Psoas muscle (tissue), 8 donors: Measurements from ENCODE around the gene CLCN2. TPM values are rescaled to one million over a fixed set of nuclear protein-coding genes. Genes with fewer than 3 reads are reported as not detected.
A peak's percentile ranks its signal among the peaks of the same experiment; 100 is the strongest.

Source experiments
- ATAC-seq, 4 donors: fragments of 200-7000 bp; cut with Tn5 transposase; one replicate each; pipeline ENCODE4 v1.9.1; 2020; ENCODE audit warnings: moderate library complexity in 3 of 4, mild to moderate bottlenecking in 2 of 4
- DNase-seq, 2 donors: peaks; one replicate each; pipeline ENCODE4 v3.0.0-alpha.2; 2020
- H3K27ac ChIP-seq: fragments of 200-600 bp; one replicate; pipeline ENCODE4 v1.8.0; 2022
- H3K27me3 ChIP-seq, 3 donors: fragments of 200-600 bp in 1 of 3; one replicate each; pipeline versions ENCODE4 v1.6.1 to v1.8.0; 2013 to 2022; ENCODE audit warnings: low read length in 2 of 3, mild to moderate bottlenecking in 2 of 3, moderate library complexity in 1 of 3; ENCODE audit not compliant: insufficient read depth in 3 of 3
- H3K36me3 ChIP-seq, 2 donors: fragments of 200-600 bp in 1 of 2; one replicate each; pipeline versions ENCODE4 v1.6.1 to v1.8.0; 2013 to 2022; ENCODE audit warnings: low read depth in 1 of 2, mild to moderate bottlenecking in 1 of 2, moderate library complexity in 1 of 2; ENCODE audit not compliant: insufficient read depth in 1 of 2
- H3K4me1 ChIP-seq: fragments of 200-600 bp; one replicate; pipeline ENCODE4 v1.8.0; 2022
- H3K4me3 ChIP-seq: fragments of 200-600 bp; one replicate; pipeline ENCODE4 v1.8.0; 2022; ENCODE audit warnings: mild to moderate bottlenecking
- H3K9me3 ChIP-seq: fragments of 200-600 bp; one replicate; pipeline ENCODE4 v1.8.0; 2022
- WGBS, 3 donors: extraction: QIAGEN DNeasy Blood & Tissue Kit; methylation state at CpG; one replicate each; pipeline versions ENCODE4 v1.1.6 to v1.1.7; 2013; 5-methylcytosine and 5-hydroxymethylcytosine counted together
- intact Hi-C, 2 donors: fragments of 100-400 bp; cut with DNase I; formaldehyde crosslinking; loops; one replicate each; pipeline versions ENCODE4 v1.11.0 to v1.14.2; 2022
- polyA plus RNA-seq, 3 donors: library from polyadenylated mRNA; stranded (reverse); fragments of 200-250 nt; gene quantifications; one replicate each; pipeline ENCODE4 v1.2.3, GENCODE V29; 2013
- total RNA-seq, 4 donors: library from RNA; stranded (reverse); fragmentation: NEBNext Ultra II Directional in 2 of 4; extraction: Animal tissue kit (Norgen Biotek cat#: 25700) in 2 of 4; gene quantifications; one replicate each; pipeline versions ENCODE4 v1.2.1 to v1.2.4, GENCODE V29; 2021 to 2023
- TF ChIP-seq, protein P1 (sequence below): fragments of 200-600 bp; IDR thresholded peaks from one replicate; pipeline ENCODE4 v1.8.0; 2022; ENCODE audit warnings: antibody characterized with exemption
- donor health status: healthy with polysubstance abuse.
- donor health status: DM: no; HTN: no; CAD: no; lungs with moderate emphysema.
- donor health status: Bipolar disorder and iron deficiency.
- donor health status: healthy.
- donor health status: DM: yes; HTN: yes; CAD: no.
- donor health status: DM: no; HTN: no; CAD: no.
- donor health status: DM: no; HTN: no; CAD: no.
- donor health status: DM: yes; HTN: yes; CAD: no.

CLCN2 gene
- total and polyA plus RNA-seq, 7 donors = 0.64 to 2.8 (median 1.6) TPM

DNA sequence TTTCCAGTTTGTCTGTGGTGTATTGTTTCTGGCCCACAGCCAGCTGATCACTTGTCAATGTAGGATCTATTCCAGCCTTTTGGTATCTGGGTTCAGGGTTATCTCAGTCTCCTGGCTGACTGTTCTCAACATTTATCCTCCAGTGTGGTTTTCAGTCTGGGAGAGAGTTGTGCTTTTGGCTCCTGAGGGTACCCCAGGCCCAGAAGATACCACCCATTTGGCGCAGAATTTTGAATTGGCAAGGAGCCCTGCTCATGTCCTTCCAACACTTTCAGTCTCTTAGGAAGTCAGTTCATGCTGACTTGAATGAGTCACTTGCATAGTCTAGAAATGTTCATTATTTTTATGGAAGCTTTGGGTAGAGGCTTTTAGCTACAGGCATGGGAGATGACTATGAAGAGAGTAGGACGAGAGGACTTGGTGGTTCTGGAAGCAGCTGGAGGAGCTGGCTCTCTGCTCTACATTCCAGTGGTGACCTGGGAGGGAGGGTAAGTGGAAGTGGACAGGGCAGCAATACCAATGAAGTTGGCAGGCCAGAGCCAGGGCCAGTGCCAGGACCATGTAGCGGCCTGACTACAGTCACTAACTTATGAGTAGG is 7.3 kb upstream of the CLCN2 start:
- 26 to 35% (median 32%) methylated on average over 3 of the region's 3 CpGs for WGBS, 3 donors
- peaks cover 2 to 41% of the 10 kb centered on the region in 2 donors for H3K36me3 ChIP-seq
- peak in 1 of 2 donors; percentile 68 for DNase-seq

DNA sequence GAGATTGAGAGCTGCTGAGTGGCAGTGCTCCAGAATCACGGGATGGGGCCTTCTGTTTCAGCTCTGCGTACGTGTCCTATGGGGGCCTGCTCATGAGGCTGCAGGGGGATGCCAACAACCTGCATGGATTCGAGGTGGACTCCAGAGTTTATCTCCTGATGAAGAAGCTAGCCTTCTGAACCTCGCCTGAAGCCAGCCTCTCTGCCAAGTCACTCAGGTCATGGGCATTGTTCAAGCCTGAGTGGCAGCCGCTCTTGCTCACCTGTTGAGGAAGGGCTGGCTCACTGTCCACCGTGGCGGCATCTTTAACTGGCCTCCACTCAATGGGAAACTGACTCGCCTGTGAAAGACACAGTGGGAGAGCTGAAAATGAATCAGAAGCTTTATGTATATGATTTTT is 6.7 kb upstream of the CLCN2 start:
- WGBS, 3 donors = 73 to 77% (median 74%) methylated on average over 9 of the region's 9 CpGs

More for the DNA sequence above, 7.3 kb upstream of the CLCN2 start:
- Histone ChIP-seq H3K27ac (peak overlapping the region; percentile 48), H3K9me3 (no peaks in the 10 kb centered on the region), H3K27me3 (no peaks in the 10 kb centered on the region), H3K4me1 (peaks cover 17% of the 10 kb centered on the region), H3K4me3 (no peak overlapping the region)
- peak; percentile 51 to 84 (median 70) for ATAC-seq
- TF ChIP-seq, protein P1, sequence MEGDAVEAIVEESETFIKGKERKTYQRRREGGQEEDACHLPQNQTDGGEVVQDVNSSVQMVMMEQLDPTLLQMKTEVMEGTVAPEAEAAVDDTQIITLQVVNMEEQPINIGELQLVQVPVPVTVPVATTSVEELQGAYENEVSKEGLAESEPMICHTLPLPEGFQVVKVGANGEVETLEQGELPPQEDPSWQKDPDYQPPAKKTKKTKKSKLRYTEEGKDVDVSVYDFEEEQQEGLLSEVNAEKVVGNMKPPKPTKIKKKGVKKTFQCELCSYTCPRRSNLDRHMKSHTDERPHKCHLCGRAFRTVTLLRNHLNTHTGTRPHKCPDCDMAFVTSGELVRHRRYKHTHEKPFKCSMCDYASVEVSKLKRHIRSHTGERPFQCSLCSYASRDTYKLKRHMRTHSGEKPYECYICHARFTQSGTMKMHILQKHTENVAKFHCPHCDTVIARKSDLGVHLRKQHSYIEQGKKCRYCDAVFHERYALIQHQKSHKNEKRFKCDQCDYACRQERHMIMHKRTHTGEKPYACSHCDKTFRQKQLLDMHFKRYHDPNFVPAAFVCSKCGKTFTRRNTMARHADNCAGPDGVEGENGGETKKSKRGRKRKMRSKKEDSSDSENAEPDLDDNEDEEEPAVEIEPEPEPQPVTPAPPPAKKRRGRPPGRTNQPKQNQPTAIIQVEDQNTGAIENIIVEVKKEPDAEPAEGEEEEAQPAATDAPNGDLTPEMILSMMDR = no peak
- intact Hi-C loops = no loop called here

DNA sequence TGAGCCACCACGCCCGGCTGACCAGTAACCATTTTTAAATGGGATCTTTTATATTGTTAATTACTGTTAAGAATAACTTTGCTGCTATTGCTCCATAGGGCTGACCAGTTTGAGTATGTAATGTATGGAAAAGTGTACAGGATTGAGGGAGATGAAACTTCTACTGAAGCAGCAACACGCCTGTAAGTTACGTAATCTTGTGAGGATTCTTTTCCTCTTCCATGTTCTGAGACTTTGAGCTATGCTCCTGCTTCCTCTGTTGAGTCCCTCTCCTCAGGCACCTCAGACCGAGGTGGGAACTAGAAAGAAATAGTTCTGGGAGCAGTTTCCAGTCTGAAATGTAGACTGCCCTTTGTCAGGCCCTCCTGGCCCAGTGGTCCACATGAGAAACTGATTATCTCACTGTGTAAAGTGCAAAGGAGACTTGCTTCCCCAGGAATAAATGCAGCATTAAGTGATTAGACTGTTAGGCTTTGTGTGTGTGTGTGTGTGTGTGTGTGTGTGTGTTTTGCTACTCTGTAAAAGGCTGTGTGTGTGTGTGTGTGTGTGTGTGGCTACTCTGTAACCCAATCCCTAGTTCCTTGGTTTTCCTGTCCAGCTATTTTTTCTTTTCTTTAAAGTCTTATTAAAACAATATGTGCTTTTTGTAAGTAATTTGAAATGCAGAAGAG is 5.3 kb upstream of the CLCN2 start:
- intact Hi-C loops = no loop called here
- 80 to 89% (median 85%) methylated on average over 5 of the region's 5 CpGs for WGBS, 3 donors

More for the DNA sequence above, 6.7 kb upstream of the CLCN2 start:
- H3K27me3 ChIP-seq = no peaks in the 10 kb centered on the region
- no peak overlapping the region for H3K4me3 ChIP-seq
- no peaks in the 10 kb centered on the region for H3K9me3 ChIP-seq
- peaks cover 2 to 41% of the 10 kb centered on the region in 2 donors for H3K36me3 ChIP-seq
- TF ChIP-seq, protein P1 = no peak
- H3K27ac ChIP-seq = no peak overlapping the region
- ATAC-seq (no peak), DNase-seq (peak in 1 of 2 donors; percentile 42)
- intact Hi-C loops = no loop called here
- peaks cover 17% of the 10 kb centered on the region for H3K4me1 ChIP-seq

DNA sequence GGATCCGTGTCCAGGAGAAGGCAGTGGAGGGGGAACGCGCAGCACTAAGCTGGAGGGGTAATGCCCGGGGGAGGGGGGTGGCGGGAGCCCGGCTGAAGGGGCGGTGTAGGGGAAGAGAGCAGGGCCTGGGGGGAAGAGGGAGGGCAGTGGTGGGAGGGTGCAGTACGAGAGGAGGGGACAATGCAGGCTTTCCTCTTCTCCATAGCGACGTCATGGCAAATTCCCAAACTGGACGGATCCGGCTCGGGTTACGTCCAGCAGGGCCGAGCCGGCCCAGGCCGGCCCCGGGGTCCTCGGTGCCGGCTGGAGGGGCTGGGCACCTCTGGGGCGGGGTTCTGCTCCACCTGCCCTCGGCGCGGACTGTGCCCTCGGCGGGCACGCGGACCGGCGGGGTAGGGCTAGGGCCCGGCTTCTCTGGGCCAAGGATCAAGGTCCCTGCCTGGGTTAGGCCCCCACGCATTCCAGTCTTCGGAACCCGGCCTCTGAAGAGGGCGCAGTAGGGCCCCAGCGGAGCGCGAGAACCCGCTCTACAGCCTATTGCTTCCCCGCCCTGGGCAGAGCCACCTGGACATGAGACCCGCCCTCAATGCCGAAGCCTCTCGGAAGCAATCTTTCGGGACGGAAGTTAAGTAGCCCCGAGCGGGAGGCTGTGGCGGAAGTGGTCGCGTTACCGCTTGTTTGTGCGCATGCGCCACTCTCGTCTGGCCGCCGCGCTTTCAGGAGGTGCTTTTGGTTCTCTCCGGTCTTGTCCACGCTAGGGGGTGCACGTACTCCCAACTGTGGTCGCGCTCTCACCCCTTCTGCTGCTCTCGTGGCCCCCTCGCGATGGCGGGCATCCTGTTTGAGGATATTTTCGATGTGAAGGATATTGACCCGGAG is 1.5 kb upstream of the CLCN2 start:
- no peaks in the 10 kb centered on the region for H3K9me3 ChIP-seq
- intact Hi-C loops = no loop called here

More for the DNA sequence above, 5.3 kb upstream of the CLCN2 start:
- DNase-seq = no peak
- H3K9me3 ChIP-seq = no peaks in the 10 kb centered on the region
- H3K4me3 ChIP-seq = no peak overlapping the region
- TF ChIP-seq, protein P1 = no peak
- ATAC-seq = no peak
- no peaks in the 10 kb centered on the region for H3K27me3 ChIP-seq
- H3K36me3 ChIP-seq = peaks cover 2 to 41% of the 10 kb centered on the region in 2 donors
- peaks cover 17% of the 10 kb centered on the region for H3K4me1 ChIP-seq
- no peak overlapping the region for H3K27ac ChIP-seq

More for the DNA sequence above, 1.5 kb upstream of the CLCN2 start:
- TF ChIP-seq, protein P1 = peak; percentile 41
- WGBS, 3 donors = 0% methylated on average over 53 to 68 of the region's 68 CpGs
- H3K4me3 ChIP-seq = peak overlapping the region; percentile 96
- H3K4me1 ChIP-seq = peaks cover 11% of the 10 kb centered on the region
- peak; percentile 96 to 98 for DNase-seq
- H3K27me3 ChIP-seq = no peaks in the 10 kb centered on the region
- H3K36me3 ChIP-seq = peaks cover 2 to 31% of the 10 kb centered on the region in 2 donors
- H3K27ac ChIP-seq = peak overlapping the region; percentile 98
- ATAC-seq = peak; percentile 82 to 88 (median 84)
